Ovary (tissue), 3 donors: ENCODE results near the gene MAP3K9.

ENCODE experiments used
- POLR2A ChIP-seq: fragments of 450-650 bp; IDR thresholded peaks from one replicate; pipeline ENCODE4 v1.6.1; 2017; ENCODE audit warnings: antibody characterized with exemption, mild to moderate bottlenecking, moderate library complexity
- TF ChIP-seq, protein P1 (sequence below), 3 donors: fragments of 450-650 bp in 2 of 3; fragments of 200-600 bp in 1 of 3; IDR thresholded peaks; one replicate each; pipeline versions ENCODE4 v1.5.1 to v1.8.0; 2016 to 2022; ENCODE audit warnings: antibody characterized with exemption in 3 of 3, mild to moderate bottlenecking in 1 of 3
- donor health status: DM: no; HTN: no; CAD: no.

DNA sequence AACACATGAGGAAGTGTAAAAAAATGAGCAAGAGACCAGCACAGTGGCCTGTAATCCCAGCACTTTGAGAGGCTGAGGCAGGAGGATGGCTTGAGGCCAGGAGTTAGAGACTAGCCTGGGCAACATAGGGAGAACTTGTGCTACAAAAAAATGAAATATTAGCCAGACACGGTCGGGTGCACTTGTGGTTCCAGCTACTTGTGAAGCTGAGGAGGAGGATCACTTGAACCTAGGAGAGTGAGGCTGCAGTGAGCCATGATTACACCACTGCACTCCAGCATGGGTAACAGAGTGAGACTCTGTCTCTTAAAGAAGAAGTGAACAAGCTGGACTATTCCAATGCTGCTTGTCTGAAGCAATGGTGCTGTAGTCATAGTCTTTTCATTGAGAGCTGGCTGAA, 36.3 kb upstream of the MAP3K9 start:
- TF ChIP-seq, protein P1, sequence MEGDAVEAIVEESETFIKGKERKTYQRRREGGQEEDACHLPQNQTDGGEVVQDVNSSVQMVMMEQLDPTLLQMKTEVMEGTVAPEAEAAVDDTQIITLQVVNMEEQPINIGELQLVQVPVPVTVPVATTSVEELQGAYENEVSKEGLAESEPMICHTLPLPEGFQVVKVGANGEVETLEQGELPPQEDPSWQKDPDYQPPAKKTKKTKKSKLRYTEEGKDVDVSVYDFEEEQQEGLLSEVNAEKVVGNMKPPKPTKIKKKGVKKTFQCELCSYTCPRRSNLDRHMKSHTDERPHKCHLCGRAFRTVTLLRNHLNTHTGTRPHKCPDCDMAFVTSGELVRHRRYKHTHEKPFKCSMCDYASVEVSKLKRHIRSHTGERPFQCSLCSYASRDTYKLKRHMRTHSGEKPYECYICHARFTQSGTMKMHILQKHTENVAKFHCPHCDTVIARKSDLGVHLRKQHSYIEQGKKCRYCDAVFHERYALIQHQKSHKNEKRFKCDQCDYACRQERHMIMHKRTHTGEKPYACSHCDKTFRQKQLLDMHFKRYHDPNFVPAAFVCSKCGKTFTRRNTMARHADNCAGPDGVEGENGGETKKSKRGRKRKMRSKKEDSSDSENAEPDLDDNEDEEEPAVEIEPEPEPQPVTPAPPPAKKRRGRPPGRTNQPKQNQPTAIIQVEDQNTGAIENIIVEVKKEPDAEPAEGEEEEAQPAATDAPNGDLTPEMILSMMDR (IDR thresholded peaks at IDR 0.05) = no peak
- no peak for TF ChIP-seq POLR2A
